Endothelial cell of umbilical vein (primary cell): Measurements from ENCODE around the gene PTGFRN.

Source experiments
- CTCF ChIP-seq, 2 donors: IDR thresholded peaks; 1 replicate in 1 of 2; 2 replicates in 1 of 2; pipeline ENCODE4 v1.5.1; 2011; ENCODE audit warnings: low read length in 2 of 2, mild to moderate bottlenecking in 2 of 2, moderate library complexity in 2 of 2, control low read depth in 1 of 2, inconsistent platforms in 1 of 2, low read depth in 1 of 2; ENCODE audit not compliant: insufficient read depth in 1 of 2; ENCODE audit errors: extremely low read depth in 1 of 2
- FOS ChIP-seq: IDR thresholded peaks from 2 replicates; pipeline ENCODE4 v1.6.1; 2011; ENCODE audit warnings: mild to moderate bottlenecking, low read length, moderate library complexity, borderline replicate concordance; ENCODE audit not compliant: insufficient read depth

- no peak for TF ChIP-seq FOS
- no peak for TF ChIP-seq CTCF (IDR thresholded peaks at IDR 0.05; ENCODE audit: extremely low read depth in 1 of 2, insufficient read depth in 1 of 2, low read depth in 1 of 2, low read length in 2 of 2)
Measured at GRCh38 chr1:117017062-117017461, 107.3 kb downstream of the PTGFRN start.
